Neural crest cell (in vitro differentiated cells): ENCODE results near the gene ASGR1. TPM values are rescaled to one million over a fixed set of nuclear protein-coding genes. Genes with fewer than 3 reads are reported as not detected.
"Not testable (repeated sequence)": the region's sequence is repeated elsewhere in the genome, so short reads cannot be mapped to it uniquely, and the experiment has no call there.

Source experiments
- DNase-seq: peaks from one replicate; pipeline ENCODE4 v3.0.0; 2021; ENCODE audit warnings: low read depth, mixed read lengths, low spot score
- H3K27ac Mint-ChIP-seq: one replicate; pipeline ENCODE4 v1.8.0; 2021; ENCODE audit warnings: mild to moderate bottlenecking, mixed read lengths; ENCODE audit not compliant: unreplicated experiment
- H3K27me3 Mint-ChIP-seq: 2 replicates; pipeline ENCODE4 v1.8.0; 2021; ENCODE audit warnings: low read depth, mild to moderate bottlenecking, mixed read lengths
- H3K36me3 Mint-ChIP-seq: 2 replicates; pipeline ENCODE4 v1.8.0; 2021; ENCODE audit warnings: low read depth, mild to moderate bottlenecking, mixed read lengths
- H3K4me1 Mint-ChIP-seq: 2 replicates; pipeline ENCODE4 v1.8.0; 2021; ENCODE audit warnings: mixed read lengths
- H3K4me3 Mint-ChIP-seq: one replicate; pipeline ENCODE4 v1.8.0; 2021; ENCODE audit warnings: mild to moderate bottlenecking, mixed read lengths
- H3K9me3 Mint-ChIP-seq: 2 replicates; pipeline ENCODE4 v1.8.0; 2021; ENCODE audit warnings: mixed read lengths
- total RNA-seq: library from RNA; stranded (reverse); gene quantifications from 2 replicates; pipeline ENCODE4 v1.2.1, GENCODE V29; 2021
- TF ChIP-seq, protein P1 (sequence below): fragments of 200-600 bp; sonication (generic); conservative IDR thresholded peaks from 2 replicates; pipeline ENCODE4 v1.5.0; 2021; ENCODE audit warnings: antibody characterized with exemption, mild to moderate bottlenecking

Gene ASGR1
- total RNA-seq, 1 donor from 2014 or later: 11.2 TPM

DNA sequence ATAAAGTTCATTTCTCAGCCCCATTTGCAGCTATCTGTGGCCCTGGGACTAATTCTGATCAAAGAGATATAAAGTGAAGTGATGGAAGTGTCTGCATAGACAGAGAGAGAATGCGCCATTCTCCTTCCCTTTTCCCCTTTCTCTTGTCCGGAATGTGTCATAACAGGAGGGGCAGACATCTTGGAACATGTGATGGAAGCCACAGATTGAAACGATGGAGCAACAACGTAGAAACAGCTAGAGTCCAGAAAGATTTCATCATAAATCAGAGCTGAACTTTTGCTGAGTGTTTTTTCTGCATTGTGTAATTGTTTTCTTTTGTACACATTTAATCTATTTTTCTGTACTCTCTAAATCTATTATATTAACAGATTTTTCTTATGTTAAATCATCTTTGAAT lies 11.3 kb downstream of the ASGR1 start:
- Mint-ChIP-seq H3K4me1 (no peaks in the 10 kb centered on the region), H3K27ac (no peak overlapping the region), H3K9me3 (peaks cover 4% of the 10 kb centered on the region), H3K4me3 (no peak overlapping the region), H3K27me3 (no peaks in the 10 kb centered on the region), H3K36me3 (peaks cover 5% of the 10 kb centered on the region)
- DNase-seq: no peak
- TF ChIP-seq, protein P1, sequence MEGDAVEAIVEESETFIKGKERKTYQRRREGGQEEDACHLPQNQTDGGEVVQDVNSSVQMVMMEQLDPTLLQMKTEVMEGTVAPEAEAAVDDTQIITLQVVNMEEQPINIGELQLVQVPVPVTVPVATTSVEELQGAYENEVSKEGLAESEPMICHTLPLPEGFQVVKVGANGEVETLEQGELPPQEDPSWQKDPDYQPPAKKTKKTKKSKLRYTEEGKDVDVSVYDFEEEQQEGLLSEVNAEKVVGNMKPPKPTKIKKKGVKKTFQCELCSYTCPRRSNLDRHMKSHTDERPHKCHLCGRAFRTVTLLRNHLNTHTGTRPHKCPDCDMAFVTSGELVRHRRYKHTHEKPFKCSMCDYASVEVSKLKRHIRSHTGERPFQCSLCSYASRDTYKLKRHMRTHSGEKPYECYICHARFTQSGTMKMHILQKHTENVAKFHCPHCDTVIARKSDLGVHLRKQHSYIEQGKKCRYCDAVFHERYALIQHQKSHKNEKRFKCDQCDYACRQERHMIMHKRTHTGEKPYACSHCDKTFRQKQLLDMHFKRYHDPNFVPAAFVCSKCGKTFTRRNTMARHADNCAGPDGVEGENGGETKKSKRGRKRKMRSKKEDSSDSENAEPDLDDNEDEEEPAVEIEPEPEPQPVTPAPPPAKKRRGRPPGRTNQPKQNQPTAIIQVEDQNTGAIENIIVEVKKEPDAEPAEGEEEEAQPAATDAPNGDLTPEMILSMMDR: no peak

DNA sequence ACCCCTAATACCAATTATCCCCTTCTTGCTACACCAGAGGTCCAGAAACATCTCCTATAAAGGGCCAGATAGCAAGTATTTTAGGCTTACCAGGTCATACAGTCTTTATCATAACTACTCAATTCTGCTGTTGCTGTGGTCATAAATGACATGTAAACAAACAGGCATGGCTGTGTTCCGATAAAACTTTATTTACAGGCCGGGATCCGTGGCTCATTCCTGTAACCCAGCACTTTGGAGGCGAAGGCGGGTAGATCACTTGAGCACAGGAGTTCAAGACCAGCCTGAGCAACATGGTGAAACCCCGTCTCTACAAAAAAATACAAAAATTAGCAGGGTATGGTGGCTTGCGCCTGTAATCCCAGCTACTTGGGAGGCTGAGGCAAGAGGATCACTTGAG lies 12.3 kb downstream of the ASGR1 start:
- no peaks in the 10 kb centered on the region for H3K27me3 Mint-ChIP-seq

DNA sequence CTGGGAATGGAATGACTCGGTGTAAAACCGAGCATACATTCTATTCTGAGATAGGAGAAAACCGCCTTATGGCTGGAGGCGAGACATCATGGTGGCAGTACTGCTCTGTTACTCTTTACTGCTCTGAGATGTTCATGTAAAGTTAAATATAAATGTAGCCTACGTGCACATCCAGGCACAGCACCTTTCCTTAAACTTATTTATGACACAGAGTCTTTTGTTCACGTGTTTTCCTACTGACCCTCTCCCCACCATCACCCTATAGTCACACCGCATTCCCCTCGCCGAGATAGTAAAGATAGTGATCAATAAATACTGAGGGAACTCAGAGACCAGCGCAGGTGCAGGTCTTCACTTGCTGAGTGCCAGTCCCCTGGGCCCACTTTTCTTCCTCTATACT lies 19.6 kb downstream of the ASGR1 start:
- not testable (repeated sequence) for H3K4me1 Mint-ChIP-seq, H3K4me3 Mint-ChIP-seq, H3K9me3 Mint-ChIP-seq, H3K27me3 Mint-ChIP-seq, H3K27ac Mint-ChIP-seq, DNase-seq, H3K36me3 Mint-ChIP-seq

More for the DNA sequence above, 12.3 kb downstream of the ASGR1 start:
- Mint-ChIP-seq H3K4me1 (no peaks in the 10 kb centered on the region), H3K27ac (no peak overlapping the region), H3K9me3 (peaks cover 4% of the 10 kb centered on the region), H3K36me3 (peaks cover 5% of the 10 kb centered on the region), H3K4me3 (no peak overlapping the region)
- DNase-seq: no peak
- TF ChIP-seq, protein P1: no peak

DNA sequence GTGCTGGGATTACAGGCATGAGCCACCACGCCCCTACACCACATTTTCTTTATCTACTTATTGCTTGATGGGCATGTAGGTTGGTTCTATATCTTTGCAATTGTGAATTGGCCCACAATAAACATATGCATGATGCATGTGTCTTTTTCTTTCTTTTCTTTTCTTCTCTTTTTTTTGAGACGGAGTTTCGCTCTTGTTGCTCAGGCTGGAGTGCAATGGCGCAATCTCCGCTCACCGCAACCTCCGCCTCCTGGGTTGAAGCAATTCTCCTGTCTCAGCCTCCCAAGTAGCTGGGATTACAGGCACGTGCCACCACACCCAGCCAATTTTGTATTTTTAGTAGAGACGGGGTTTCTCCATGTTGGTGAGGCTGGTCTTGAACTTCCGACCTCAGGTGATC lies 20.7 kb downstream of the ASGR1 start:
- H3K9me3 Mint-ChIP-seq, H3K27me3 Mint-ChIP-seq, H3K4me3 Mint-ChIP-seq, H3K4me1 Mint-ChIP-seq, DNase-seq, H3K27ac Mint-ChIP-seq, H3K36me3 Mint-ChIP-seq: not testable (repeated sequence)

DNA sequence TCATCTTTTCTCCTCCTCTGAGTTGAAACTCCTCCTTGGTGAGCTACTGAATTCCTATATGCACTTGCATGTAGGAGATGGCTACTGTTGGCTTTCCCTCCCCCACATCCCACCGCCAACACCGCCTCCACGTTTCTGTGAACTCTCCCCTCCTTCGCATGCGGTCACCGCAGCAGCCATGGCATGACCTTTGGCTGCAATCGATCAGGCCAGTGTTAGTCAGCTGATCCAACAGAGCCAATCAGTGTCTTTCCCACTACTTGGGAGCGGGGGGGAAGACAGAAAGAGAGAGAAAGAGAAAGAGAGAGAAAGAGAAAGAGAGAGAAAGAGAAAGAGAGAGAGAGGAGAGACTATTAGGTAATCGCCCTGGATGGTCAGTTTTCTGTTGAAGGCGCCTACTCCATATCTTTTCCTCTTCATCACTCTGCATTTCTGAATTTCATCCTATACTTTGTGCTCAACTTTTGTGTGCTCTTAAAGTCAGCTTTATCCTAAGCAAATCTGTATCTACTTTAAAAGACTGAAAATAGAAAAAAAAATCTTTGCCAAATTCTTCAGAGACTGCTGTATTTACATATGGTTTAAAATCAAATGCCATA lies 22.7 kb downstream of the ASGR1 start:
- TF ChIP-seq, protein P1: no peak
- peaks cover 4% of the 10 kb centered on the region for H3K4me1 Mint-ChIP-seq
- no peak overlapping the region for H3K27ac Mint-ChIP-seq
- no peaks in the 10 kb centered on the region for H3K36me3 Mint-ChIP-seq
- peaks cover 3% of the 10 kb centered on the region for H3K9me3 Mint-ChIP-seq
- peaks cover 13% of the 10 kb centered on the region for H3K27me3 Mint-ChIP-seq
- H3K4me3 Mint-ChIP-seq: no peak overlapping the region
- DNase-seq: no peak

DNA sequence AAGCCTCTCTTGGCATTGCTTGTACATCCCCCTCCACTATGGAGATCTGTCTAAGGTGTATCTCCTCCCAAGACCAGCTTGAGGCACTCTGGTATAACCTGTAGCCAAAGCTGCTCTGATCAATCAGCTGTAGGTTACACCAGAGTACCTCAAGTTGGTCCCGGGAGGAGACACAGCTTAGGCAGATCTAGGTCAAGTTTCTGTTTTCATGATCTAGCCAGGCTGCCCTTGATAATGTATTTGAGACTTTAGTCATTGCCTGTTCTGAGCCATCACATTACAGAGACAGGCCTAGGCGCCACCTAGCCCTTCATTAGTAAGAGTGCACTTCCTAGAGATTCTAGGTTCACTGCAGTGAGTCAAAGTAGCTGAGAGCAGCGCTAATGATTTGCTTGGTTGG lies 31.4 kb downstream of the ASGR1 start:
- H3K27me3 Mint-ChIP-seq: peaks cover 35% of the 10 kb centered on the region
- no peak for DNase-seq
- peaks cover 20% of the 10 kb centered on the region for H3K4me1 Mint-ChIP-seq
- H3K36me3 Mint-ChIP-seq: no peaks in the 10 kb centered on the region
- H3K4me3 Mint-ChIP-seq: no peak overlapping the region
- no peaks in the 10 kb centered on the region for H3K9me3 Mint-ChIP-seq
- TF ChIP-seq, protein P1: no peak
- no peak overlapping the region for H3K27ac Mint-ChIP-seq
